Activated CD8-positive, alpha-beta T cell treated with anti-CD3 and anti-CD28 coated beads for 36 hours (primary cell): ENCODE measurements around the gene CSF1R. TPM values are rescaled to one million over a fixed set of nuclear protein-coding genes. Genes with fewer than 3 reads are reported as not detected.
"Not testable (repeated sequence)": the region's sequence is repeated elsewhere in the genome, so short reads cannot be mapped to it uniquely, and the experiment has no call there.

Experiments
- ATAC-seq: fragments of 200-7000 bp; cut with Tn5 transposase; one replicate; pipeline ENCODE4 v1.10.0; 2021; ENCODE audit warnings: mild to moderate bottlenecking, moderate library complexity
- CTCF ChIA-PET: fragments of 350-600 bp; sonication (Branson Sonifier 250); formaldehyde crosslinking; loops from one replicate; lab custom pipeline; 2021; ENCODE audit warnings: antibody characterized with exemption; lab: Charles Lee
- POLR2A ChIA-PET: fragments of 350-600 bp; sonication (Branson Sonifier 250); formaldehyde crosslinking; loops from one replicate; lab custom pipeline; 2021; ENCODE audit warnings: antibody characterized with exemption; lab: Charles Lee
- DNase-seq: peaks from one replicate; pipeline ENCODE4 v3.0.0-alpha.2; 2020
- H3K27ac Mint-ChIP-seq: one replicate; pipeline ENCODE4 v1.8.0; 2021; ENCODE audit warnings: mild to moderate bottlenecking, mixed read lengths
- H3K27me3 Mint-ChIP-seq: one replicate; pipeline ENCODE4 v1.8.0; 2021; ENCODE audit warnings: mixed read lengths
- H3K36me3 Mint-ChIP-seq: one replicate; pipeline ENCODE4 v1.8.0; 2021; ENCODE audit warnings: low read depth, mixed read lengths
- H3K4me1 Mint-ChIP-seq: one replicate; pipeline ENCODE4 v1.8.0; 2021; ENCODE audit warnings: low read depth, mixed read lengths
- H3K4me3 Mint-ChIP-seq: one replicate; pipeline ENCODE4 v1.8.0; 2021; ENCODE audit warnings: mild to moderate bottlenecking, moderate library complexity, mixed read lengths
- H3K9me3 Mint-ChIP-seq: one replicate; pipeline ENCODE4 v1.8.0; 2021; ENCODE audit warnings: mixed read lengths
- CTCF ChIP-seq: fragments of 200-600 bp; IDR thresholded peaks from one replicate; pipeline ENCODE4 v1.8.0; 2022; ENCODE audit warnings: antibody characterized with exemption, mild to moderate bottlenecking
- intact Hi-C: fragments of 100-400 bp; cut with micrococcal nuclease; formaldehyde crosslinking; loops from one replicate; pipeline ENCODE4 v1.10.0; 2022
- total RNA-seq, 2 experiments: library from RNA; stranded (reverse); gene quantifications; one replicate each; pipeline ENCODE4 v1.2.3, GENCODE V29; 2021

The CSF1R gene
- total RNA-seq, 2 experiments from 2014 or later = not detected

DNA sequence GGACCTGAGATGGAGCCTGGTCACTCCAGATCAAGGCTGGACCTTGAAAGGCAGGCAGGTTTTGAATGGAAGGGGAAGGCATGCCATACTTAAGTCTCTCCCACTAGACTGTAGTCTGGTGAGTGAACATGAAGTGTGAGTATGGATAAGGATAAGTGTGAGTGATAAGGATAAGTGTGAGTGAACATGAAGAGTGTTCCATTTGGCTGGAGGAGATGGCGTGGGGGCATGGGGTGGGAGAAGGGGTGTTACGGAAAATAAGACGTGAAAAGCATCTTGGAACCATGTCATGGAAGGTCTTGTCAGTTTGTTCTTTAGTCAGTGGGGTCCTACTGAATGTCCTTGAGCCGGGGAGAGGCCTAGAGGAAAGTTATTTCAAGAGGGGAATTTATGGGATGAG, 53.0 kb downstream of the CSF1R start:
- no peak for TF ChIP-seq CTCF
- ChIA-PET POLR2A (no interaction called here), CTCF (interaction anchor here (1.4 kb wide), 1 partner anchor 10 kb away, joined by 4 read pairs; no protein-coding TSS in a partner anchor)
- Mint-ChIP-seq H3K4me1 (no peaks in the 10 kb centered on the region), H3K4me3 (no peak overlapping the region), H3K27ac (no peak overlapping the region), H3K36me3 (peaks cover 61% of the 10 kb centered on the region), H3K9me3 (no peaks in the 10 kb centered on the region), H3K27me3 (no peaks in the 10 kb centered on the region)
- intact Hi-C loops = no loop called here
- no peak for DNase-seq
- ATAC-seq = no peak

DNA sequence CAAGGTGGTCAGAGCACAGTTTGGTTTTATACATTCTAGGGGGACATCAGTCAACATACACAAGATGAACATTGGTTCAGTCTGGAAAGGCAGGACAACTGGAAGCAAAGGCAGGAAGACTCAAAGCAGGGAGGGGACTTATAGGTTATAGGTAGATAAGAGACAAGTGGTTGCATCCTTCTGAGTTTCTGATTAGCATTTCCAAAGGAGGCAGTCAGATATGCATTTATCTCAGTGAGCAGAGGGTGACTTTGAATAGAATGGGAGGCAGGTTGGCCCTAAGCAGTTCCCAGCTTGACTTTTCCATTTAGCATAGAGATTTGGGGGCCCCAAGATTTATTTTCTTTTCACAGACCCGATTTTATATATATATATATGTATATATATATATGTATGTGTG, 58.3 kb downstream of the CSF1R start:
- H3K4me1 Mint-ChIP-seq, H3K9me3 Mint-ChIP-seq, H3K27me3 Mint-ChIP-seq, DNase-seq, H3K4me3 Mint-ChIP-seq, ATAC-seq, H3K27ac Mint-ChIP-seq, POLR2A ChIA-PET, intact Hi-C loops: not testable (repeated sequence)
- CTCF ChIA-PET = interaction anchor here (1.3 kb wide), 1 partner anchor 13 kb away, joined by 4 read pairs; no protein-coding TSS in a partner anchor
- H3K36me3 Mint-ChIP-seq = peaks cover 44% of the 10 kb centered on the region

DNA sequence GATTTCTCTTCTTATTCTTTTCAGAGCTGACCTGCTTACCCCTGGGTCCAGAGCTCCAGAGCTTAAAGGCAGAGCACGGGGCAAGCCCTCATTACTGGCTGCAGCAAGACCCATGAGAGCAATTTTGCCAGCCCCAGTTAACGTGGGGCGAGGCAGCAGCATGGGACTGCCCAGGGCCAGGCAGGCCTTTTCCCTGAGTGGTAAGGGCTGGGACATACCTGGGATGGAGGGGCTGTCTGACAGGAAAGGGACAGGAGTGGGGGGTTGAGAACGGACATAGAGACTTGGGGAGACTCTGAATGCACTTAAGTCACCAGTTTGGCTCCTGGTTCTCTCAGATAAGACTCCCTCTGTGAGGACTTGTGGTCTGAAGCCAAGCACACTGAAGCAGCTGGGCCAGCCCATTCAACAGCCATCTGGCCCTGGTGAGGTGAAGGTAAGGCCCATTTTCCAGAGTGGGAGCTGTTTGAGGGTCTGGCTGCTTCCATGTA, 59.6 kb downstream of the CSF1R start:
- no peaks in the 10 kb centered on the region for H3K27me3 Mint-ChIP-seq
- POLR2A ChIA-PET = interaction anchor here (0.8 kb wide), 1 partner anchor 11 kb away, joined by 3 read pairs; no protein-coding TSS in a partner anchor

DNA sequence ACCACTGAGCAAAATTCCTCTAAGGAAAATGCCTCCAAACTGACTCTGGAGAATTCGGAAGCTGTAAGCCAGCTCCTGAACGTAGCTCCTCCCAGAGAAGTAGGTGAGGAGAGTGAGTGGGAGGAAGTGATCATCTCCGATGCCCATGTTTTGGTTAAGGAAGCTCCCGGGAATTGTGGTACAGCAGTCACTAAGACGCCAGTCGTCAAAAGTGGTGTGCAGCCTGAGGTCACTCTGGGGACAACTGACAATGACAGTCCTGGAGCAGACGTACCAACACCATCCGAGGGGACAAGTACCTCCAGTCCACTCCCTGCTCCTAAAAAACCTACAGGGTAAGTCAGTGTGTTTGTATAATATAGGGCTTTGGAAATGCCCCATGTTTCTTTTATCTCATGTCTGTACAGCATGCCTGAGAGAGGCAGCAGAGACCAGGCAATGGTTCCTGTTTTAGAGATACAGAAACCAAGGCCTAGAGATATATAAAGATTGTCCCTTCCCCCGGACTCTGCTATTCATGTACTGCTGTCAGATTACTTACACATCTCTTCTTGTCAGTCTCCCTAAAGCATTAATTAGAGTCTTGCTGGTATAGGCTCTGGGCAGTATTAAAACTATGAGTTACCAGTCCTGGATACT, 61.9 kb downstream of the CSF1R start:
- H3K27me3 Mint-ChIP-seq = no peaks in the 10 kb centered on the region
- ChIA-PET CTCF (no interaction called here), POLR2A (no interaction called here)
- ATAC-seq (no peak), DNase-seq (no peak)
- H3K27ac Mint-ChIP-seq = no peak overlapping the region
- TF ChIP-seq CTCF = no peak
- intact Hi-C loops = no loop called here
- peaks cover 42% of the 10 kb centered on the region for H3K36me3 Mint-ChIP-seq
- no peak overlapping the region for H3K4me3 Mint-ChIP-seq
- H3K4me1 Mint-ChIP-seq = peaks cover 12% of the 10 kb centered on the region
- H3K9me3 Mint-ChIP-seq = no peaks in the 10 kb centered on the region

More for the DNA sequence above, 59.6 kb downstream of the CSF1R start:
- Mint-ChIP-seq H3K9me3 (no peaks in the 10 kb centered on the region), H3K4me1 (peaks cover 6% of the 10 kb centered on the region), H3K27ac (no peak overlapping the region), H3K4me3 (no peak overlapping the region), H3K36me3 (peaks cover 44% of the 10 kb centered on the region)
- no peak for TF ChIP-seq CTCF
- CTCF ChIA-PET = interaction anchor here (0.8 to 1.2 kb wide), 2 partner anchors 21 to 23 kb away, joined by 3 to 4 read pairs; no protein-coding TSS in a partner anchor
- ATAC-seq (no peak), DNase-seq (no peak)
- intact Hi-C loops = no loop called here

GRCh38 chr5:150023136-150023535, 63.2 kb downstream of the CSF1R start:
- no peak for TF ChIP-seq CTCF
- ATAC-seq (no peak), DNase-seq (no peak)
- CTCF ChIA-PET = interaction anchor here (1.5 kb wide), 1 partner anchor 11 kb away, joined by 4 read pairs; no protein-coding TSS in a partner anchor
- no peak overlapping the region for H3K27ac Mint-ChIP-seq
- intact Hi-C loops = no loop called here
- H3K27me3 Mint-ChIP-seq = no peaks in the 10 kb centered on the region
- no peaks in the 10 kb centered on the region for H3K9me3 Mint-ChIP-seq
- peaks cover 12% of the 10 kb centered on the region for H3K4me1 Mint-ChIP-seq
- POLR2A ChIA-PET = no interaction called here
- H3K36me3 Mint-ChIP-seq = peaks cover 46% of the 10 kb centered on the region
- no peak overlapping the region for H3K4me3 Mint-ChIP-seq
